GM21576 (cell line): ENCODE measurements around the gene RPL5.
A peak's percentile ranks its signal among the peaks of the same experiment; 100 is the strongest.

Source experiments
- ATAC-seq: cut with Tn5 transposase; IDR thresholded peaks from one replicate; pipeline ENCODE4 v1.9.1; 2021; ENCODE audit warnings: mild to moderate bottlenecking, moderate library complexity; ENCODE audit not compliant: unreplicated experiment

RPL5 gene

DNA sequence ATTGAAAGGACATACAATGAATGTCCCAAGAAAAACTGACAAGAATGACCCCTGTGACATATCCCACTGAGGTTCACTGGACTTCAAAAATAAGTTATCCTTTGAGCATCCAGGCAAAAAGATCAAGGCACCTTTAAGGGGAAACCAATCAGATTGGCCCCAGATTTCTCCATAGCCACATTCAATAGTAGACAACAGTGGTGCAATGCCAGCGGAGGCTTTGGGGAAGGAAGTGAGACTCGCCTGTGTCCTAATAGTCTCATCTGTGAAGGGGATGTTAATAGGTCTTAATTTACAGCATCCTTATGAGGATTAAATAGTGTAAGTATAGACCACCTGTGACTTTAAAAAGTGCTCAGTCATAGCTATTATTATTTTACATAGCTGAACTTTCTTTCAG lies 21.5 kb downstream of the RPL5 start:
- ATAC-seq: no peak

DNA sequence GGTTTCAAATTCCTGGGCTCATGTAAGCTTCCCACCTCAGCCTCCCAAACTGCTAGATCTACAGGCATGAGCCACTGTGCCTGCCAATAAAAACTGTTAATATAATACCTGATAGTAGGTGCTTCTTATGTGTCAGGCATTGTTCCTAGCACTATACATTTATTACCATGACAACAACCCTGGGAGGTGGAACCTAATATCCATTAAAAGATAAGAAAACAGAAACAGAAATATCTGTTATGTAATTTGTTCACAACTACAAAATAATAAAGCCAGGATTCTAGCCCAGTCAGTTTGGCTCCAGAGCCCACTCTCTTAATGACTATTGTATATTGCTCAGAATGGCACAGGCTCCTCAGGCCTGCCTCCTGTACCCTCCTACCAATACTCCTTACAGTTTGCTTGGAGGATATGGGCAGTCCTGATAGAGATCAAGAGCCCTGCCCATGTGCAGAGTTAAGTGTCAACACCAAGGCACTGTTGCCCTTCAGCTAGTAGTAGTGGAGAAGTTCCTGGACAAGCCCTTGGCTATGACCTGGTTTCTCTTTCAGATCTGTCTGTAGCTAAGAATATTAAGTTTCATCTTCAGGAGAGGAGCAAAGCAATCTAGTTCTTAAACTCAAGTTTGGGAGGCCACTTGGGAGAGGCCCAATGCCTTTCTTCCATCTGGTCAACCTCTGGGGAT lies 22.4 kb downstream of the RPL5 start:
- ATAC-seq: no peak

DNA sequence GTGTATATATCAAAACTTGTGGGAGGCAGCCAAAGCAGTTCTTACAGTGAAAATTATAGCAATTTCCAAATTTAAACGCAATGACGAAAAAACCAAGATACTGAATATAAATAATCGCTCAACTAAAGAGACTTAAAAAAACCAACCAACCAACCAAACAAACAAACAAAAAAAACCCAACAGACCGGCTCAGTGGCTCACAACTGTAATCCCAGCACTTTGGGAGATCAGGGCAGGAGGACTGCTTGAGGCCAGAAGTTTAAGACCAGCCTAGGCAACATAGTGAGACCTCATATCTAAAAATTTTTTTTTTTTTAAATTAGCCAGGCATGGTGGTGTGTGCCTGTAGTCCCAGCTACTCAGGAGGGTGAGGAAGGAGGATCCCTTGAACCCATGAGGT lies 23.4 kb downstream of the RPL5 start:
- ATAC-seq: no peak

DNA sequence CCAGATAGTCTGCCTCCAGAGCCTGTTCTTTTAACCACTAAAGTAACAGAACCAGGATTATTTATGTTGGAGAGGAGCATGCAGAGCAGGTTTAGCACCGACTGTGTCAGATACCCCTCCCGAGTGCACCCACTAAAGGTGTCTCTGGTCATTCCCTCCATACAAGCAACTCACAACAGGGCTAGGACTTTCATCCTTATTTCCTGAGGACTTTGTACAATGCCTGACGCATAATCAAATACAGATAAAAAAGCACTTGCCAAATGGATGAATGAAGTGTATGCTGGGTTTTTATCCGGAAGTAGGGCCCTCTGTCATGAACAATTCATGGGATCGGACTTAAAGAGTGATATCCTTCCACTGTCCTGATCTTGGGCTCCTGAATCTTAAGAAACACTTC lies 26.0 kb downstream of the RPL5 start:
- no peak for ATAC-seq

DNA sequence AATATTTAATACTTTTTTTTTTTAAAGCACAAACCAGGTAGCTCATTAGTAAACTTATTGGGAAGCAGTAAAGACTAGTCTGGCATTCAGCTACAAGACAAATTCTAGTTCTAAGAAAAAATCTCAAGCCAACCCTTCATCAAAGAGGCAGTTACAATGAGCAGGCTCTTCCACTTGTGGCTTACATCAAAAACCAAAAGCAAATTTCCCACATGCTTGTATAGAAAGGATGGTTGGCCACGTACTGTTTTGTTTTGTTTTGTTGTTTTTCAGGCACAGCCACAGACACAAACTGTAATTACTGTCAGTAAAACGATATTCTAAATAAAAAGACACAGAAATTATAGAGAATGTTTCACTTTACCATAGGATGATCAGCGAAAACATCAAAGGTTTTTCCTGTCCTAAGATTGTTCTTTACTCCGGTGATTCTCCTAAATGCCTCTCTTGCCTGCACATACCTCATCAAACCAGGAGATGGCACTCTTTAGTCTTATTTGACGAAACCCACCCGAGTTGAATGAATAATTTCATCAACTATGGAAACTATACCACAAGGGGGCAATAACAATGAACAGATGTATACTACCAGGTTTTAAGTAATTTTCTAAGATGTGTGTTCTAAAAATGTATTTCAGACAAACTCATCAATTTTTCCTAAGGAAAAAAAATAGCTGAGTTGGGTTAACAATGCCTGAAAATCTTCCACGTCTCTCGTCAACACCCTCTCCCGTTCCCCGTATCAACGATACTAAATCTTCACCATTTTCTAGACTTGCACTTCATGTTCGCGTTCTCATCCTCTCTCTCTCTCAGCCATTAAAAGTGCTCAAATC lies 26.9 kb downstream of the RPL5 start:
- ATAC-seq: peak; percentile 75

DNA sequence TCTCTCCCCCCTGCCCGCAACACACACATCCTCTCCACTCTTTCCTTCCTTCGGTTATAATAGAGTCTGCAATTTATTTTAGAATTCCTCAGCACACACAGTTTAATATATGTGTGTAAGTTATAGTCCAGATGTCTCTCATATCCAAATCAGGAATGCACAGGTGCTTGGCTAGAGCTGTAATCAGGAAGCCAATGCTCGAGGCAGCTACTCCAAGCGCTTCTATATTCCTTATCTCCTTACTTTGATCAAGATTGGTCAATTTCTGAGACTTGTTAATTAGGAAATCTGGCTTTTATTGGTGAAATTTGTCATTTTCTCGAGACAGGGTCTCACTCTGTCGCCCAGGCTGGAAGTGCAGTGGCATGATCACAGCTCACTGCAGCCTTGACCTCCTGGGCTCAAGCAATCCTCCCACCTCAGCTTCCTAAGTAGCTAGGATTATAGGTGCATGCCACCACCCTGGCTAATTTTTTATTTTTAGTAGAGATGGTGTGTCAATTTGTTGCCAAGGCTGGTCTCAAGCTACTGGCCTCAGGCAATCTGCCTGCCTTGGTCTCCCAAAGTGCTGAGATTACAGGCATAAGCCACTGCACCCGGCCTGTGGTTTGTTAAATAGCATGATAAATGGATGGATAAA lies 27.7 kb downstream of the RPL5 start:
- no peak for ATAC-seq

DNA sequence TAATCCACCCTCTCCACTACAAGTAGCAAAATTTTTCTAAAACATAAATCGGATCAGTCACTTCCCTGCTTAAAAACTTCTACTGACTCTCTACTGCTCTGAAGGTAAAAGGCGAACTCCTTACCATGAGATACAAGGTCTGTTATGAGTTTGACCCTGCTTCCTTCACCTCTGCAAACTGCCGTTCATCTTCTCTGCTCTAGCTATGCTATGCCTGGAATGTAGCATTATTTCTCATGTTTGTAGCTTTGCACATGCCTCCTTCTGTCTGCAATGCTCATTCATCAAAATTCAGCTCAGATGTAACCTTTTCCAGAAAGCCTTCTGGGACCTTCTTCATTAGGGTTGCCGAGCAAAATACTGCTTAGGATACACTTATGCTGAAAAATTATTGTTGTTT lies 30.8 kb downstream of the RPL5 start:
- no peak for ATAC-seq

DNA sequence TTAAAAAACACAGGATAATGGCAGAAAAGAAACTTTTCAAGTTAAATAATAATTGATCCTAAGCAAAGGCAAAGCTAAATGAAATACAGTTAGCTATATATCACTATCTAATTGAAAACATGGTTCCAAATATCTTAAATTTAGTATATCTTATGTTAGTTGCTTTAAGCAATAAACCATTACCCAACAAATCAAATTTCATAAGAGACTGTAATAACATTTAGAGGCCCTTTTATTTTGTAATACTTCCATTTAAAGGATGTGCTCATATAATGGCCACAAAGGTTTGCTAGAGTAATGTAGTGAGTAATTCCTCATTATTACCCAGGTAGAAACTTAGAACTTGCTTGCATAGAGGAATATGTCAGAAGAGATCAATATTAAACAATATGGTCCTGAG lies 32.3 kb downstream of the RPL5 start:
- ATAC-seq: no peak

DNA sequence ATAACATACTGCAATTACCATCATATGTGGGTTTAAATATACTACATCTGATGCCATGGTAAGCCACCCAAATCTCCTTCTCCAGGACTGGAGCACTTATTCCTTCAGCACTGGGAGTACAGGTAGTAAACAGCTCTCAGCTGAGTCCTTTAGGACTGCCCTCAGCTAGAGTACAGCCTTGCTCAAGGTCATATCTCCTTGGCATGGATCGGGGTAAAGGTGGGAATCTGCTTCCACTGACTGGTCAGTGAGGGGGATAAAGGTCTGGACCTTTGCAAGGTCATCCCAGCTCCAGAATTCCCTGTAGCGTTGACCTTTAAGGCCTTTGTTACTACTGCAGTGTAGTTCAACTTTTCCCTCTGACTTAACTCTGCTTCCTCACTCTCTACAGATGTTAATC lies 38.8 kb downstream of the RPL5 start:
- no peak for ATAC-seq

DNA sequence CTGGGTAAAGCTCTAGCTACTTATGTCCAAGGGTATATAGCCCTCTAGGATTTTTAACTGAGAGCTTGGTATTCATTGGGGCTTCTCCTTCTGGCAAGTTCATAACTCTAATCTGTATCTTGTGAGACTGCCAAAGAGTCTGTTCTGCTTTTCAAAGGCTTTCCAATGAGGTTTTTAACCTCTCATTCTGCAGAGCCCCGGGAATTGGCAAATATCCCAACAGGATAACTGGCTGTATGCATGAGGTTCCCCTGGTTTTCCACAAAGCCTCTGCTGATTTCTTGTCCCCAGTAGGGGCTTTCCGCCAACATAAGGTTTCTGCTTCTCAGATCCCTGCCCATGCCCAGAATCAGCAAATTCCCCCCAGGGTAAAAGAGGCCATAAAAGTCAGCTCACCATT lies 40.9 kb downstream of the RPL5 start:
- no peak for ATAC-seq

DNA sequence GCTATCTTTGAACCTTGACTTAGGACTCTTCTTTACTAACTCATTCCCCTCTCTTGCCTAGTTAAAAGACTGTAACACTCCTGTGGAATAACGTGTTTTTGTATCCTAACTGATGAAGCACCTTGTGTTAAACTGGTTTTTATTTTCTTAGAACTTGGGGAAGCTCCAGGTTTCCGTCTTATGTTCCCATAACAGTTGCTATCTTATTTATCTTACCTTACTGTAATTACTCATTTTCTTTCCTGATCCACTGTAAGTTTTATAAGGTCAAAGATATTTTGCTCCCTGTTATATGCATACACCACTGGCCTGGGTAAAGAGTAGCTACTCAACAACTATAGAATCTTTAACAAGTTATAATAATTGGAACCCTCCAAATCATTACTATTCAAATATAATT lies 43.1 kb downstream of the RPL5 start:
- ATAC-seq: no peak

DNA sequence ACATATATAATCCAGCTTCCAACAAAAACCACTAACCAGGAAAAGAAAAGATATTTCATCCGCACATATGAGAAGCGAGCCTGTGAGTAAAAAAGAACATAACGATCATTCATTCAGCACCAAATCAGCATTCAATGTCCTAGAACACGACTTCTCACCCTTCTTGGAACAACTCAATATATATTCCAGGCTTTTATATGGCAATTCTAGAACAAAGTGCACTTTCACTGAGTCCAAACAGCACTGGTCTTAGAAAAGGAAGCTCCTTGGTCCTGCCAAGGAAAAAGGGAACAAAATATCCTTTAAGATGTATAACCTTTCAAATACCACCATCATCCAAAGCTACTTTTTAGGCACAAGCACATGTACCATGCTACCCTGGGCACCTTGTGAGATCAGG lies 44.5 kb downstream of the RPL5 start:
- ATAC-seq: no peak

DNA sequence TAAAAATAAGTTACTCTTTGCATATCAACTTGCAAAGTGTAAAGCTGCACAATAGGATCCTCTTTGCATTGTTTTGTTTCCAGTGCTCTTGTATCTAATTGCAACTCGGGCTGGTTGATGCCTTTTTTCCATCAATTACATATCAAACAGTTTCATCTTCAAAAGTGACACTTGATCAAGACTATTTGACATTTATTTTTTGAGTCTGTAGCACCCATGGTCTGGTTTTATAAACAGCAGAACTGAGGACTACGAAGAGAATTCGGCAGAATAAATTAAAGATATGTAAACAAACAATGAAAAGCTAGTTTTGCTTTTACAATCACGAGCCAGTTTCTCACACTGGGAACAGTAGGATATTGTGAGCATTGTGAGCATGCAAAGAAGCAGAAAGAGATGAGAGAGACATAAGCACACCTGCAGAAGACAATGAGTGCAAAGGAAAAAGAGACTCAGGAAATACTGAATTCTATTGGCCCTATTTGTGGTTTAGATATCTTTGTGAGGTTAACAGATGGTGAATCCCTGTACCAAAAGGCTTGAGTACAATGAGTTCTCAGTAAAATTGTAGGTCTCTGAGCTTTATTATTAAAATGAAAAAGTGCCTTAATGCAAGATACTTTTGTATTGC lies 45.4 kb downstream of the RPL5 start:
- no peak for ATAC-seq

DNA sequence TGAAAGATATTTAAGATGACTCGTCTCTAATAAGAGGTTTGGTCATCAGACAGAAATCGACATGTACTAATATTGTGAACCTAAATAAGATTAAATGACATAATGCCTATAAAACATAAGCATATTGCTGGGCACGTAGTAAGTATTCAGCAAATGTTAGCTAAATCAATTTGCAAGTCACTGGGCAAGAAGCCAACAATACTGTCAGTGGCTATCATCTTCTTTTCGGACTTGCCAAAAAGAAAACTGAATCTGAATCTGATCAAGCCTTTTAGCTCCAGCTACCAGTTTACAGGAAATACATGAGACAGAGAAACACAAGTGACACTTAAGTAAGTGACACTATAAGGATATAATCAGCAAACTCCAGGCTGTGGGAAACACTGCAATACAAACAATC lies 46.0 kb downstream of the RPL5 start:
- ATAC-seq: no peak

DNA sequence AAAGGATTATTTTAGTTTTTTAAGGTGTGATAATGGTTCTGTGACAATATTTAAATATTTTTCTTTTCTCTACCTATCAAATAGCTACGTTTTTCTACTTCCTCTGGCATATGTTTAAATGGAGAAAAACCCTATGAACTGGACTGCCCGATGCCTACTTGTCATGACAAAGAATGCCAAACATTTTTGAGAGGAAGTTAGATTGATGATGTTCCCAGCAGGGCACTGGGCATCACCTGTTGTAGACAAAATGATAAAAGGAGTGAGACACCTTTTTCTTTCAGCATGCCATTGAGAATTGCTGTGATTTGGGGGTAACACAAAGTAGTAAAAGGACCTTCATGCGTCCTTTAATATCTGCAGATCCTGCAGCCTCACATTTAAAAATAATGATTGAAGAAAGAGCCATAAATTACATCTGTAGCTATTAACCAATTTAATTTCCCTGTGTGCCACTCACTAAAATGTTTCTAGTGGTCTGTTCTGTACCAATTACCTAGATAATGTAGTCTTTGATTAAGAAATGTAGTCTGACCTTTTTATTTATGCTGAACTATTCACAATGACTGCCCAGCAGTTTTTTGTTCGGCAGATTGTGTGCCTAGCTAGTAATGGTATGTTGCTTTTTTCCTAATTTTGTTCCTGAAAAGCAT lies 47.6 kb downstream of the RPL5 start:
- no peak for ATAC-seq

DNA sequence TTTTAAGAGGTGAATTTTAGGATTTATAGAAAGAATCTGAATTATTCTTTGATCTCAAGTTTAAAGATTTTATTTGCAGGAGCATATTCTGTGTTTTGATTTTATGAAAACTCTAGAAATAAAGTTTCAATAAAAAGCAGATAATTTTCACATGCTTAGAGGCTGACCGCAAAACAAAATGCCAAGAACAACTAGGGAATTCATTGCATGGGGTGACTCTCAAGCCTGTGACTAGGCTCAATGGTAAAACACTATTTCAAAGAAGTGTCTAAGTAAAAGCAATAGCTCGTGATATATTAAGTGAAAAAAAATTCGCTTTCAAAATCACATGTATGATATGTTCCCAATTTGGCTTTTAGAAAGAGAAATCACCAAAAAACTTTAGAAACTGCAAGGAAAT lies 49.6 kb downstream of the RPL5 start:
- no peak for ATAC-seq

DNA sequence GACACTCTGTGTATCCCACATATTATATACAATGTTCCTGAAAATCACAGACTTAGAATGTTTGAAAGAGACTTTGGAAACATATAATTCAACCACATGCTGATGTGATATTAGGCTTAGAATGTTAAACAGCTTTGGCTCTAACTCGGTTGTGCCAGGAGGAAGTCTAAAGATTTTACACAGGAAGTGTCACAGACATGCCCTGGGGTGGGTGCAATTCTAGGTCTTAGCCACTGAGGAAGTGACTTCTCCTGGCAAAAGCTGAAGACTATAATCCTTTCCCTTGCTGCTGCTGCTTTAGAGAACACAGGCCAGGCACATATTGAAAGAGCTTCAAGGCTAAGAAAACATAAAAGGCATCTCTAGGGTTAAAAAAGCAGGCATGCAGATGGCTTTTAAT lies 51.0 kb downstream of the RPL5 start:
- no peak for ATAC-seq

DNA sequence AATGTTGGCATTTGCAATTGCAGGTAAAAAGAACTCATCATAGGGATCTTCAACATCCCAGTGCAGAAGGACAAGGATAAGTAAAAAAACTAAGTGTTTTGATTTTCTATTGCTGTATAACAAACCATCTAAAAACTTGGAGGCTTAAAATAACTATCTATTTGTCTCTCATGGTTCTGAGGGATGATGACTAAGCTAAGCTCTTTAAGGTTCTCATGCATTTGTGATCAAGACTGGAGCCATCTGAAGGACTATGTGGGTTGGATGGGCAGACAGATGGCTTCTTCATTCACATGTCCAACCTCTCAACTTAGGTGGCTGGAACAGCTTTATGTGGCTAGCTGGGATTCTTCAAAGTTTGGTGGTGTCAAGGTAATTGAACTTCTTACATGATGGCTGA lies 51.5 kb downstream of the RPL5 start:
- ATAC-seq: no peak

DNA sequence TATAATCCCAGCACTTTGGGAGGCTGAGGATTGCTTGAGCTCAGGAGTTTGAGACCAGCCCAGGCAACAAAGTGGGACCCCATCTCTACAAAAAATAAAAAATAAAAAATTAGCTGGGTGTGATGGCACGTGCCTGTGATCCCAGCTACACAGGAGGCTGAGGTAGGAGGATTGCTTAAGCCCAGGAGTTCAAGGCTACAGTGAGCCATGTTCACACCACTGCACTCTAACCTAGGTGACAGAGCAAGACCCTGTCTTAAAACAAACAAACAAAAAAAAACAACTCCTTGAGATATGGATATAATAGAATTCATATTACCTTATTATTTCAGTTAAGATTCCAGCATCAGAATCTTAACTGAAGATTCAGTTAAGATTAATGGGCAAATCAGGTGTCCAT lies 52.4 kb downstream of the RPL5 start:
- ATAC-seq: no peak

DNA sequence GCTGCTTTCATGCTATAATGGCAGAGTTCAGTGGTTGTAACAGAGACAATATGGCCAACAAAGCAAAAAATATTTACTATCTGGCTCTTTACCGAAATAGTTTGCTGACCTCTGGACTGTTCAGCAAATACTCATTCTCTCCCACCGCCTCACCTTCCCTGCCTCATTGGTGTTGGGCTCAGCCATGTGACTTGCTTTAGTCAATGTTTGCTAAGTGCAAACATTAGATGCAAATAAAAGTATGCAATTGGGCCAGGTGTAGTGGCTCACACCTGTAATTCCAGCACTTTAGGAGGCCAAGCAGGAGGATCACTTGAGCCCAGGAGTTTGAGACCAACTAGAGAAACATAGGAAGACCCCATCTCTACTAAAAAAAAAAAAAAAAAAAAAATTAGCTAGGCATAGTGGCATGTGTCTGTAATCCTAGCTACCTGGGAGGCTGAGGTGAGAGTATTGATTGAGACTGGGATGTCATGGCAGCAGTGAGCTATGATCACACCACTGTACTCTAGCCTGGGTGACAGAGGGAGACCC lies 55.1 kb downstream of the RPL5 start:
- no peak for ATAC-seq

DNA sequence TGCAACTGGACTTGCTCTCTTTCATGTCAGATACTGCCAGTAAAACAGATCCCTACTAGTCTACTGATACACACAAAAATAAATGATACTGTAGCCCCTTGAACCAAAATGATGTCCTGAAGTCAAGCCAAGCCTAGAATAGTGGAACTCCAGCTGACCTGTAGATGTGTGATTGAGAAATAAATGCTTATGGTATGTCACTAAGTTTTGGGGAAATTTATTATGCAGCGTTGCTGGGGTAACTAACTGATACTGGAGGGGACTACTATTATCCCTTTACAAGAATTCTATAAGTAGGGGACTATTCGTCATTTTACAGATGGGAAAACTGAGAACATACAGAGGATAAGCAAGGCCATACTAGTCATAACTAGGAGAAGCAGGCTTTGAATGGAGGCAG lies 55.6 kb downstream of the RPL5 start:
- ATAC-seq: no peak
